Hepatocyte (in vitro differentiated cells): ENCODE results near the gene DEFB129.

Experiments used
- EZH2 ChIP-seq: fragments of 200-600 bp; sonication (generic); IDR thresholded peaks from 2 replicates; pipeline ENCODE4 v1.6.1; 2016; ENCODE audit warnings: antibody characterized with exemption, mild to moderate bottlenecking, borderline replicate concordance
- TF ChIP-seq, protein P1 (sequence below): fragments of 200-600 bp; sonication (generic); IDR thresholded peaks from 2 replicates; pipeline ENCODE4 v1.5.1; 2016; ENCODE audit warnings: antibody characterized with exemption, mild to moderate bottlenecking; ENCODE audit not compliant: poor library complexity

- TF ChIP-seq, protein P1, sequence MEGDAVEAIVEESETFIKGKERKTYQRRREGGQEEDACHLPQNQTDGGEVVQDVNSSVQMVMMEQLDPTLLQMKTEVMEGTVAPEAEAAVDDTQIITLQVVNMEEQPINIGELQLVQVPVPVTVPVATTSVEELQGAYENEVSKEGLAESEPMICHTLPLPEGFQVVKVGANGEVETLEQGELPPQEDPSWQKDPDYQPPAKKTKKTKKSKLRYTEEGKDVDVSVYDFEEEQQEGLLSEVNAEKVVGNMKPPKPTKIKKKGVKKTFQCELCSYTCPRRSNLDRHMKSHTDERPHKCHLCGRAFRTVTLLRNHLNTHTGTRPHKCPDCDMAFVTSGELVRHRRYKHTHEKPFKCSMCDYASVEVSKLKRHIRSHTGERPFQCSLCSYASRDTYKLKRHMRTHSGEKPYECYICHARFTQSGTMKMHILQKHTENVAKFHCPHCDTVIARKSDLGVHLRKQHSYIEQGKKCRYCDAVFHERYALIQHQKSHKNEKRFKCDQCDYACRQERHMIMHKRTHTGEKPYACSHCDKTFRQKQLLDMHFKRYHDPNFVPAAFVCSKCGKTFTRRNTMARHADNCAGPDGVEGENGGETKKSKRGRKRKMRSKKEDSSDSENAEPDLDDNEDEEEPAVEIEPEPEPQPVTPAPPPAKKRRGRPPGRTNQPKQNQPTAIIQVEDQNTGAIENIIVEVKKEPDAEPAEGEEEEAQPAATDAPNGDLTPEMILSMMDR: no peak
- TF ChIP-seq EZH2: no peak
These were observed 32.9 kb downstream of the DEFB129 start for GRCh38 chr20:259981-260380.
